Stimulated activated CD4-positive, alpha-beta T cell treated with anti-CD3 and anti-CD28 coated beads, Interleukin-4, amount 100 ng/mL, for 48 hours (primary cell): ENCODE data around the gene PRSS2.
"Not testable (repeated sequence)": the region's sequence is repeated elsewhere in the genome, so short reads cannot be mapped to it uniquely, and the experiment has no call there.

ENCODE experiments used
- DNase-seq, 2 donors: peaks; one replicate each; pipeline ENCODE4 v3.0.0-alpha.2; 2020; ENCODE audit warnings: low read depth in 2 of 2

Gene PRSS2

GRCh38 chr7:142759433-142759832 is 11.3 kb upstream of the PRSS2 start:
- DNase-seq, result no peak

GRCh38 chr7:142760071-142760642 is 10.6 kb upstream of the PRSS2 start:
- no peak for DNase-seq

- DNase-seq, result not testable (repeated sequence)
Observed at GRCh38 chr7:142761606-142762005, 9.2 kb upstream of the PRSS2 start.

GRCh38 chr7:142762104-142762503 is 8.7 kb upstream of the PRSS2 start:
- no peak for DNase-seq

GRCh38 chr7:142767451-142767850 is 3.3 kb upstream of the PRSS2 start:
- DNase-seq, result no peak

- no peak for DNase-seq
Observed at GRCh38 chr7:142767861-142768260, 2.9 kb upstream of the PRSS2 start.

GRCh38 chr7:142768885-142769284 is 1.9 kb upstream of the PRSS2 start:
- not testable (repeated sequence) for DNase-seq

GRCh38 chr7:142771353-142771723 is 568 bp downstream of the PRSS2 start:
- no peak for DNase-seq

GRCh38 chr7:142772051-142772450 is 1.3 kb downstream of the PRSS2 start:
- no peak for DNase-seq

- DNase-seq, result no peak
Observed at GRCh38 chr7:142772673-142773072, 1.9 kb downstream of the PRSS2 start.

- no peak for DNase-seq
Observed at GRCh38 chr7:142773230-142773629, 2.5 kb downstream of the PRSS2 start.

- DNase-seq, result no peak
Observed at GRCh38 chr7:142773937-142774744, 3.4 kb downstream of the PRSS2 start.

GRCh38 chr7:142774826-142775225 is 4.1 kb downstream of the PRSS2 start:
- DNase-seq, result no peak

GRCh38 chr7:142775351-142776115 is 4.8 kb downstream of the PRSS2 start:
- not testable (repeated sequence) for DNase-seq

- no peak for DNase-seq
Observed at GRCh38 chr7:142776206-142776844, 5.6 kb downstream of the PRSS2 start.

- DNase-seq, result not testable (repeated sequence)
Observed at GRCh38 chr7:142776845-142777225, 6.1 kb downstream of the PRSS2 start.

- DNase-seq, result no peak
Observed at GRCh38 chr7:142777318-142777717, 6.5 kb downstream of the PRSS2 start.

- DNase-seq, result peak; percentile 64
Observed at GRCh38 chr7:142782922-142783900, 12.4 kb downstream of the PRSS2 start.

- no peak for DNase-seq
Observed at GRCh38 chr7:142784096-142784495, 13.3 kb downstream of the PRSS2 start.

GRCh38 chr7:142784716-142785115 is 13.9 kb downstream of the PRSS2 start:
- DNase-seq, result no peak

- DNase-seq, result peak; percentile 55 to 62
Observed at GRCh38 chr7:142785841-142786250, 15.1 kb downstream of the PRSS2 start.
